ENCODE measurements around the gene B3GAT1.

Gene B3GAT1

GRCh38 chr11:134401825-134402809, 9.9 kb downstream of the B3GAT1 start:
- intact Hi-C loops (cut with DNase I; ENCODE audit: low total_unique reads) = no loop called here
- peaks cover 0 to 61% of the 10 kb centered on the region in 2 donors for H3K27me3 ChIP-seq
- H3K4me1 ChIP-seq = no peaks in the 10 kb centered on the region
- no peak overlapping the region for H3K4me3 ChIP-seq
- no peak for DNase-seq
- H3K36me3 ChIP-seq = no peaks in the 10 kb centered on the region
- no peak for TF ChIP-seq CTCF (IDR thresholded peaks at IDR 0.05)
- no peaks in the 10 kb centered on the region for H3K9me3 ChIP-seq
- H3K27ac ChIP-seq = no peak overlapping the region

- no peak for TF ChIP-seq CTCF (IDR thresholded peaks at IDR 0.05)
- Histone ChIP-seq H3K4me3 (no peak overlapping the region), H3K4me1 (no peaks in the 10 kb centered on the region), H3K9me3 (no peaks in the 10 kb centered on the region), H3K27ac (no peak overlapping the region), H3K36me3 (no peaks in the 10 kb centered on the region), H3K27me3 (peaks cover 0 to 40% of the 10 kb centered on the region in 2 donors)
- no peak for DNase-seq
- intact Hi-C loops (cut with DNase I; ENCODE audit: low total_unique reads) = no loop called here
Measured at GRCh38 chr11:134399996-134400395, 12.0 kb downstream of the B3GAT1 start.

- no peak for DNase-seq
- Histone ChIP-seq H3K27ac (no peak overlapping the region), H3K36me3 (no peaks in the 10 kb centered on the region), H3K4me3 (no peak overlapping the region), H3K4me1 (no peaks in the 10 kb centered on the region), H3K27me3 (peaks cover 0 to 33% of the 10 kb centered on the region in 2 donors), H3K9me3 (no peaks in the 10 kb centered on the region)
- intact Hi-C loops (cut with DNase I; ENCODE audit: low total_unique reads) = no loop called here
- no peak for TF ChIP-seq CTCF (IDR thresholded peaks at IDR 0.05)
Measured at GRCh38 chr11:134399293-134399654, 12.8 kb downstream of the B3GAT1 start.

- no peak for DNase-seq
- Histone ChIP-seq H3K27me3 (peaks cover 0 to 33% of the 10 kb centered on the region in 2 donors), H3K4me1 (no peaks in the 10 kb centered on the region), H3K27ac (no peak overlapping the region), H3K4me3 (no peak overlapping the region), H3K9me3 (no peaks in the 10 kb centered on the region), H3K36me3 (no peaks in the 10 kb centered on the region)
- intact Hi-C loops (cut with DNase I; ENCODE audit: low total_unique reads) = no loop called here
- no peak for TF ChIP-seq CTCF (IDR thresholded peaks at IDR 0.05)
Measured at GRCh38 chr11:134398644-134399292, 13.3 kb downstream of the B3GAT1 start.

- Histone ChIP-seq H3K4me1 (no peaks in the 10 kb centered on the region), H3K27ac (no peak overlapping the region), H3K36me3 (no peaks in the 10 kb centered on the region), H3K27me3 (peaks cover 0 to 30% of the 10 kb centered on the region in 2 donors), H3K4me3 (no peak overlapping the region), H3K9me3 (no peaks in the 10 kb centered on the region)
- DNase-seq = no peak
- TF ChIP-seq CTCF (IDR thresholded peaks at IDR 0.05) = no peak
- intact Hi-C loops (cut with DNase I; ENCODE audit: low total_unique reads) = no loop called here
Measured at GRCh38 chr11:134398079-134398444, 14.0 kb downstream of the B3GAT1 start.

All from tibial artery (tissue), 4 donors.